ENCODE measurements around the gene RACK1.

Gene RACK1

DNA sequence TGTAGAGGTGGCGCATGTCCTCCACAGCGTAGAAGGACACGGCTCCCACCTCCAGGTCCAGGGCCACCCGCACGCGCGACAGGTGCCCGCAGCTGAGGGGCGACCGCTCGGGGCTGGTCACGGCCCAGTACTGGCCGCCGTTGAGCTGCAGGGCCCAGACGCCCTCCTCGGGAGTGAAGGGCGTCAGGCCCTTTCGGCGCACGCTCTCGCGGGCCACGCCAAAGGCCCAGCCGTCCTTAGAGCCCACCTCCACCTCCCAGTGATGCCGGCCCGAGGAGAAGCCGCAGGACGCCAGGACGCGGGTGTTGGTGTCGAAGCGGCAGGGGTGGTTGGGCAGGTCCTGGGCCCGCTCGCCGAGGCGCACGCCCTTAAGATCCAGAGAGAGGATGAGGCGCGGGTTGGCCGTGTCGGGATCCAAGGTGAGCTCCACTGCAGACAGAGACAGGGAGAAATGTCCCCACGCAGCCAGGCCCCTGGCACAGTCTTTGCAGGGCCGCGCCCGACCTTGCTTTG is 48.4 kb downstream of the RACK1 start:
- no peak for DNase-seq (ENCODE audit: low spot score)

DNA sequence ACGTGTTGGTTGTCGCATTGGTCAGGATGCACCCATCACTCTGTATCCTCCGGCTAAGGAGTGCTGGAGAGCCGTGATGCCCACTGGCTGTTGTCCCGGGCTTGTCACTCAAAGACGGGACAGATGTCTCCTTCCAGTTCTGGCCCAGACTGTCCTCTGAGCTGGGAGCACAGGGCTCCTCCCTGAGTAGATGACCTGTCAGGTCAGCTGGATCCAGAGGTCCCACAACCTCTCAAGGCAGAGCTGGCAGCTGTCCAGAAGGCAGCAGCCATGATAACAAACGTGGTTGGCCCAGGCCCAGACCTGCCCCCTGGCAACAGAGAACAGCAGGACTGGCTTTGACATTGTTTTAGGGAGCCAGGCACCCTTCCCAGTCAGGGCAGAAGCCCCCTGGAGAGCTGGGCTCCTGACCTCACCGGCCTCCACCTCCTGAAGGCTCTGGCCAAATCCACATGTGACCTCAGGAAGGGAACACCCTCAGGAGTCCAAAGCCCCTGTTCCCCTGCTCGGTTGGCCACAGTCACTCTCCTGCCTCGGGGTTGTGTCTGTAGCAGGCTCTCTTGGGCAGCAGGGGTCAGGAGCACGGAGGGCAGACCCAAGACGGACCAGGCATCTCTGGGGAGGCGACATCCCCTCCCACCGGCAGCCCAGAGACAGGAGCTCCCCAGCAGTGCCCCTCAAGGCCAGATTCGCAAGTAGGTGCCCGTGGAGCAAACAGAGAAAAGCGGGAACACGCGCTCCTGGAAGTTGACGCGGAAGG is 49.0 kb downstream of the RACK1 start:
- no peak for DNase-seq (ENCODE audit: low spot score)

DNA sequence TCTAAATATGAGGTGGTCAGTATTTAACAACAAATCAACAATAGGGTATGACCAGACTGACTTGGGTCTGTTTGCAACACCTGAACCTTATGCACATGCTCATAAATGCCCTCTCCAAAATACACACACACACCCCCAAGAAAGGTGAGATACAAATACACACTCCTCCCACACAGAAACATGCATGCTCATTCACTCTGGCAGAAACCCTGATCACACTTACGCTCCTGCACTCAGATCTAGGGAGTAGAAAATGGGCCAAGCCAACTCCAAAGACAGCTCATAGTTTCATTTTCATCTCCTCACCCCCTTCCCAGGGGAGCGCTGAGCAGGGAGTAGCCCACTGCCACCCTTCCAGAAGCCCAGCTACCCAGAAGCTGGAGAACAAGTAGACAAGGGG is 50.0 kb downstream of the RACK1 start:
- no peak for DNase-seq (ENCODE audit: low spot score)

DNA sequence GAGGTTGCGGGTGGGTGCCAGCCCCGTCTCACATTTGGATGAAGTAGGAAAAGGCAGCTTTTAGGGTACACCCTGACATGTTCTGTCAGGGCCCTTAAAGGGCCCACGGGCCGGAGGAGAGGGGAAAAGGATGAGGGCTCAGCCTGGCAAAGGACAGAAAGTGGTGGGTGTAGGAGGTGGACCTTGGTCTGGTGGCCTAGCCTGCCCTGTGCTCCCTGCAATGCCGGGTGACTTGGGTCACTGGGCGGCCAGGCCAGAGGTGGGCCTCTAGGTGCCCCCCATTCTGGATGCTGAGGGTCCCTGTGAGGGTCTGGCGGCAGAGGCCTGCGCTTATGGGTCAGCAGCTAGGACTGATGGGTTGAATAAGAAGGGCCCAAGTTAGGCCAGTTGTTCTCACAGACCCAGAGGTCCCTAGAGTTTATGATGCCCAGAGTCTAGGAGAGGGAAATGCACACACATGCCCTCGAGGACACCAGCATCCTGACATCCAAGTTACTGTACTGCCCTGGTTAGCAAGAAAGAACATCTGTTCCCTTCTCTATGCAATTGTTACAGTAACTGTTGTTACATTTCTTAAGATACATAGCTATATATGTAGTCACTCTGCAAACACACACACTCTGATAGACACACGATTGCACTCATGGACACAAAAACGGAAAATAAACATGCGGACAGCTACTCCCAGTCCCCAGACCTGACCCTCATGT is 51.2 kb downstream of the RACK1 start:
- DNase-seq (ENCODE audit: low spot score) = no peak

DNA sequence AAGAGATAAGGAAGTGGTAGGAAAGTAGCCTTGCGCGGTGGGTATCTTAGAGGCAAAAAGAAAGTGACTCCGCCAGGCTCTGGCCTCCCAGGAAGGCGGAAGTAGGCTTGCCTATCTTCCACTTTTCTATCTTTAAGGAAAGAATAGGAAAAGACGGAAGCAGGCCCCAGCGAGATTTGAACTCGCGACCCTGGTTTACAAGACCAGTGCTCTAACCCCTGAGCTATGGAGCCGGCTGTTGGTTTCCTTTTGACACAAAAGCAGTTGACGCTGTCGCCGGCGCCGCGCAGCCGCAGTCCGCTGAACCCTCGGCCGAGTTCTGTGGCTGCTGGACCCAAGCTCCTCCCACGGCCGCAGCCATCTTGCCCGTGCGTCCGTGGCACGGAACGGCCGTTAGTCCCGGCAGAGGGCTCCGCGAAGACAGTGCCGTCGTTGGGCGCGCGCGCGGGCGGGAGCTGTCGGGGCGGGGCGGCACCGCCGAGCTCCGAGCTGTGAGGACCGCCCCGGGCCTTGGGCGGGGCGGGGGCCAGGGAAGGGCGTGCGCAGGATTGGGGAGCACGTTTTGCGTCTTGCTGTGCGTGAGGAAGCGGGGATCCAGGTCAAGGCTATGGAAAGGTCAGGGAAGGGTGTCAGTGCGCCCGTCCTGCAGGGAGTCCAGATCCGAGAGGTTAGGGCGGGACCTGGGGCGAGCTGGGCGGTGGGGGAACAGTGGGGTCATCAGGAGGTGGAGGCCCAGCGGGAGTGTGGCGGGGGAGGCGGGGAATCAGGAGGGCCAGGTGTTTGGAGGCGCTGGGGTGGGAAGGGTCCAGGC is 52.0 kb downstream of the RACK1 start:
- peak; percentile 100 for DNase-seq (ENCODE audit: low spot score)

DNA sequence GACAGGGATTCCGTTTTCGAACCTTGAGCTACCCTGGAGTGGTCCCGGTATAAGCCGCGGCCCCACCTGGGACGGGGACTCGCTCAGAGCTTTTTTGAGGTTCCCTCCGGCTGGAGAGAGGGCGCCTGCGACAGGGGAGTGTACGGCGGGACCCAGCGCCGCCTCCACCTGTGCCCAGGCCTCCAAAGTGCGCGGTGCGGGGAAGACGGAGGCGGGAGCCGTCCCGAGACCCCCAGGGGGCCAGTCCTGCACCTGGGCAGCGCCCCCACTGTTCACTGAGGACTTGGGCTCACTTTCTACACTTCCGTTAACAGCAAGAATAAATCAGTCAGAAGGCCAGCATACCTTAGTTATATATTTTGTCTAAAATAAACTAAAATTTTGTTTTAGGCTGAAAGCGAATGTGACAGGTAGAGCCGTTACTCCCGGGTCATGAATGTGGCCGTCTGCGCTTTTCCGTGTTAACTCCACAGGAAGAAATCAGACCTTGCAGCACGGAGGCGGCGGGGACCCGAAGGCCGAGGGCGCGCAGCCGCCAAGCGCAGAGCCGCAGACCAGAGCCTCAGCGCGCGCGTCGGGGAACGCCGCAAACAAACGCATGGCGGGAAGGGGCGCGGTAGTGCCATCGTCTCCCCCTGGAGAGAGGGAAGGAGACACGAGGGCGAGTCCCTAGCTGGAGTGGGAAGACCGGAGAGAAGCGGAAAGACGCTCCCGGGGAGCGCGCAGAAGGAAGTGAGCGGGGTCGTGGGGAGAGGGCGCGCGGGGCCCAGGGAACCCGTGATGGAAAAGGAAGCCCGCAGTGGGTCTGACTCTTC is 52.8 kb downstream of the RACK1 start:
- DNase-seq (ENCODE audit: low spot score) = no peak

DNA sequence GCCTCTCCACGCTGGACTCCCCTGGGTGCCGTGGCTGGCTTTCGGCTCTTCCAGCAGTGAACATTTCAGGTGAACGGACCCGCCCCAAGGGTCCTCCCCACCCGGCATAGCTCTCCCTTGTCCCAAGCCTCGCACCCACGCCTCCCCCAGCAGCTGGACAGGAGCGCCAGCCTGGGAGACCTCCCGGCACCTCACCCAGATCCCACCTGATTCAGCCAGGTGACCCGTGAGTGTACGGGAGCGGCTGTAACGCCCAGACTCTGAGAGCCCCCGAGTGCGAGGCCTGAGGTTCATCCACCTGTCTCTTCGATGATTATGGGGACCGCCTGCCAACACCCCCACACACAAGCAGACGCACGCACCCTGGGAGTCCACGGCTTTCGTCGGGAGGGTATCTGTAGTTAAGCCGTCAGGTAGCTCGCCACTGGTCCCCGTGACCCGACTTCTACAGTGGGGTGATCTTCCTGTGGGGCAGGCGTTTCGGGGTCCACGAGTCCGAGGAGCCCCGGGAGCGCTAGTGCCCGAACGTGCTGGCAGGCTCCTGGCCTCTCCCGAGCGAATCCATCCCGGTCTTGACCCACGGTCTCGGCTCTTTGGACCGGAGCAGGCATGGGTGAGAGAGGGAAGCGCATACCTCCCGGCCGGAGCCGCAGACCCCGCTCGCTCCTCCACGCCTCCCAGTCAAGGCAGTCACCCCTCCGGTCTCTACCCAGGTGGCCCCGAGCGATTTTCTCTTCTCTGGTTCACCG is 53.6 kb downstream of the RACK1 start:
- no peak for DNase-seq (ENCODE audit: low spot score)

DNA sequence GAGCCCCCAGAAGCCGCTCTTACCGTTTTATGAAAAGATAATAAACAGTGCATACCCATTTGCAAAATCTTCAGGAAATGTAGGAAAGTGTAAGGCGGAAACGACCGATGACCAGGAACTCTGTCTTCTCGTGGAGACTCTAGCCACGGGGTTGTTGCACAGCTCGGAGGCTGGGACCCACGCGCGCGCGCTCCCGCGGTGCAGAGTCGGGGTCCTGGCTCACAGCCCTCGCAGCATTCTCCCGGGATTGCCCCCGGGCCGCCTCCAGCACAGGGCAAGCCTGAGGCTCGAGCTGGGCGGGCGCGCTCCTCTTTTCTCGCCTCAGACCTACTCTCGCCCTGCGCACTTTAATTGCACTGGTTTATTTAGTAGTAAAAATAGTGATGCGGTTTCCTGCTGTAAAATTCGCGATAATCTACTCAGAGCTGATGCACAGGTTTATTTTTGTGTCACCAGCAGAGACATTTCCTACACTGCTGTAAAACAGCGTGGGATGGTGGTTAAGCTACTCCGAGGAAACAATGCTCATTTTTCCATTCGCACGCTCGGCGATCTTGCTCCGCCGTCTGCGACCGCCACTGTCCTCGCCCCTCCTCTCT is 54.2 kb downstream of the RACK1 start:
- DNase-seq (ENCODE audit: low spot score) = no peak

DNA sequence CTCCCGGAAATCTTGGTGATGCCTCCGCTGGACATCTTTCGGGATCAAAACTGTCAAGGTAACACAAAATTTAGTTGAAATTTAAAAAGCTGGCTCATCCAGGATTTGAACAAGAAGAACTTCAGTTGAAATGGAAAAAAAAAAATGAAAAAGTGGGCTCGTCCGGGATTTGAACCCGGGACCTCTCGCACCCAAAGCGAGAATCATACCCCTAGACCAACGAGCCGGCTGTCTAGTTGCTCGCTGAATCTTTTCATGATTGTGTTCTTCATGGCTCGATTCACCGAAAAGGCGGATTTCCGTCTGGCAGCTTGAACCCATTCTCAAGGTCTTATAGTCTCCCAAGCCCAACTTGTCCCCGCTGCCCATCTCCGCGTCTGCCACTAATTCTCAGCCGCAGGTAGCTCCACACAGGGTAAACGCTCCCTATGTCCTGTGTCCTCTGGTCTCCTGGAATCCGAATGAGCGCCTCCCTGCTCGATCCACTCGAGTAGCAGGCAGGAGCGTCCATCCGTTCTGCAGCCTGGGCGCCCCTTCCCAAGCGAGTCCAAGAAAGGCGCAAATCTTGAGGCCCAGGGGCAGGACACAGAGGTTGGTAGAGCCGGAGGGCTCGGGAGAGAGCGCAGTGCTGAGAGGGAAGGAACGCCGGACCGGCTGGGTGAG is 54.9 kb downstream of the RACK1 start:
- DNase-seq (ENCODE audit: low spot score) = peak; percentile 91

DNA sequence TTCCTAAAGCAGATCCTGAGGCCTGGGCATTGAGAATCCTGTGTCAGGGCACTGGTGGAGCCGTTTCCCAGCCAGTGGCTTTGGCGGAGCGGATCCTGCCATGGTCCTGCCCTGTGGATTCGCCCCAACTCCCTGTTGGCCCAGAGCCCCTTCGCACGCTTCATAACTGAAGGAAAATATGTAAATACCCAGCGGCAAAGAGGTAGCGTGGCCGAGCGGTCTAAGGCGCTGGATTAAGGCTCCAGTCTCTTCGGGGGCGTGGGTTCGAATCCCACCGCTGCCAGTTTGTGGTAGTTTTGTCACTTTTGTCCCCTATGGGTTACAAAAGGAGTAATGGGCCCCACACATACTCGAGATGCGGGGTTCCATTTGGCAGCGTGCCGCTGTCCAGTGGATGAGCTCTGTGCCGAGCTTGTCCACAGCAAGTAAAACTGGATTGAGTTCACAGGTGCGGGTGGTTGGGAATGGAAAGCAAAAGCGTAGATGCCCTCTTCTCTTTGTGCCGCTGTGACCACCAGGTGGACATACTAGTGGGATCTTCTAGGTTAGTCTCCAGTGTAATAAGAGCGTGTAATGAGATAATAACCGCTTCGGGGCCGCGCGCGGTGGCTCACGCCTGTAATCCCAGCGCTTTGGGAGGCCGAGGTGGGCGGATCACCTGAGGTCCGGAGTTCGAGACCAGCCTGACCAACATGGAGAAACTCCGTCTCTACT is 56.0 kb downstream of the RACK1 start:
- DNase-seq (ENCODE audit: low spot score) = no peak

DNA sequence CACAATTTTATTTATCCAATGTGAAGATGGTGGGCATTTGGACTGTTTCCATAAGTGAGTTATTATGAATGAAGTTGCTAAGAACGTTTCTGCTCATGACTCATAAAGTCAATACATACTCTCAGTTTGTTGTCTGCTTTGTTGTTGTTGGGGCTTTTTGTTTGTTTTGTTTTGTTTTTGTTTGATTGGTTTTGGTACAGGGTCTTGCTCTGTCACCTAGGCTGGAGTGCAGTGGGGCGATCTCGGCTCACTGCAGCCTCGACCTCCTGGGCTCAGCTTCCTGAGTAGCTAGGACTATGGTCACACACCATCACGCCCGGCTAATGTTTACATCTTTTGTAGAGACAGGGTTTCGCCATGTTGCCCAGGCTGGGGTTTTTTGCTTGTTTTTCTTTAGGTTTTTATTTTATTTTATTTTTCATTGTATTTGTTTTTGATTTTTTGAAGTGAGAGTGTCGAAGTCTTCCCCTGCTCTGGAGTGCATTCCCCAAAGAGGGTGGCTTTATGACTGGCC is 56.7 kb downstream of the RACK1 start:
- no peak for DNase-seq (ENCODE audit: low spot score)

Data from left forelimb (tissue), 1 donor.